Body of pancreas (tissue), 4 donors: Measurements from ENCODE around the gene ZNF117.

ENCODE experiments used
- POLR2A ChIP-seq, 3 donors: fragments of 450-650 bp; IDR thresholded peaks; one replicate each; pipeline ENCODE4 v1.6.1; 2016; ENCODE audit warnings: antibody characterized with exemption in 3 of 3, mild to moderate bottlenecking in 2 of 3
- TF ChIP-seq, protein P1 (sequence below), 7 experiments: fragments of 450-650 bp in 4 of 7; fragments of 200-600 bp in 3 of 7; sonication (generic) in 3 of 7; IDR thresholded peaks; one replicate each; pipeline ENCODE4 v1.5.1; 2016 to 2019; ENCODE audit warnings: antibody characterized with exemption in 7 of 7

DNA sequence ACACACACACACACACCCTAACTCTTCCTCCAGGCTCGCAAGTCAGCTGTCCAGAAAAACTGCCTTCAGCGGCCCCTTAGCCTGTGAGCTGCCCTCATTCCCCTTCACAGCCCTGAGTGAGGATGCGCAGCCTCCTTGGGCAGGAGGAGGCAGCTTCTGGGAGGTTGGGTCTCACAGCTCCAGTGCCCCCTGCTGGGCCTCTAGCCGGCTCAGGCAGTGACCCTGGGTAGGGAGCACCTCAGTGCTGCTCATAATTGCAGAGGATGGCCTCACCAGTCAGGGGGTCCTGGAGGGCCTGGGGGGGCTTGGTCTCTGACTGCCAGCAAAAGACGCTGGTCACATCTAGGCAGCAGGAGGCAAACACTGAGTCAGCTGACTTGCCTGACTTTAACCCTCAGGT, 44.1 kb downstream of the ZNF117 start:
- TF ChIP-seq, protein P1, sequence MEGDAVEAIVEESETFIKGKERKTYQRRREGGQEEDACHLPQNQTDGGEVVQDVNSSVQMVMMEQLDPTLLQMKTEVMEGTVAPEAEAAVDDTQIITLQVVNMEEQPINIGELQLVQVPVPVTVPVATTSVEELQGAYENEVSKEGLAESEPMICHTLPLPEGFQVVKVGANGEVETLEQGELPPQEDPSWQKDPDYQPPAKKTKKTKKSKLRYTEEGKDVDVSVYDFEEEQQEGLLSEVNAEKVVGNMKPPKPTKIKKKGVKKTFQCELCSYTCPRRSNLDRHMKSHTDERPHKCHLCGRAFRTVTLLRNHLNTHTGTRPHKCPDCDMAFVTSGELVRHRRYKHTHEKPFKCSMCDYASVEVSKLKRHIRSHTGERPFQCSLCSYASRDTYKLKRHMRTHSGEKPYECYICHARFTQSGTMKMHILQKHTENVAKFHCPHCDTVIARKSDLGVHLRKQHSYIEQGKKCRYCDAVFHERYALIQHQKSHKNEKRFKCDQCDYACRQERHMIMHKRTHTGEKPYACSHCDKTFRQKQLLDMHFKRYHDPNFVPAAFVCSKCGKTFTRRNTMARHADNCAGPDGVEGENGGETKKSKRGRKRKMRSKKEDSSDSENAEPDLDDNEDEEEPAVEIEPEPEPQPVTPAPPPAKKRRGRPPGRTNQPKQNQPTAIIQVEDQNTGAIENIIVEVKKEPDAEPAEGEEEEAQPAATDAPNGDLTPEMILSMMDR (IDR thresholded peaks at IDR 0.05): peak in 1 of 7 experiments; percentile 5
- TF ChIP-seq POLR2A (IDR thresholded peaks at IDR 0.05): no peak
